ENCODE results near the gene RGS13.

Gene RGS13

GRCh38 chr1:192635939-192636338 is at the start of gene RGS13:
RGS13 (plus strand) TSS chr1:192636147; CDS start chr1:192644335, 8,188 bp downstream.
- no peaks in the 10 kb centered on the region for H3K9me3 ChIP-seq (ENCODE audit: control insufficient read depth in 1 of 2, low read length in 2 of 2)
- H3K27me3 ChIP-seq (ENCODE audit: control insufficient read depth in 1 of 2, insufficient read depth in 2 of 2, low read length in 2 of 2), result no peaks in the 10 kb centered on the region
- H3K9ac ChIP-seq (ENCODE audit: low read depth in 1 of 2, low read length in 2 of 2), result no peak within 1 kb of the TSS
- H3K36me3 ChIP-seq (ENCODE audit: control insufficient read depth in 1 of 2, insufficient read depth in 2 of 2, low read length in 2 of 2), result no peaks in the 10 kb centered on the region
- peaks cover 0 to 7% of the 10 kb centered on the region in 2 donors for H3K4me1 ChIP-seq (ENCODE audit: control insufficient read depth in 1 of 2, insufficient read depth in 2 of 2, low read length in 2 of 2)
- no peak within 1 kb of the TSS for H3K4me3 ChIP-seq (ENCODE audit: low read depth in 1 of 2, low read length in 2 of 2)
- H3K27ac ChIP-seq (ENCODE audit: low read depth, low read length), result no peak within 1 kb of the TSS

- Histone ChIP-seq H3K9ac (ENCODE audit: low read depth in 1 of 2, low read length in 2 of 2) (no peak overlapping the region), H3K27me3 (ENCODE audit: control insufficient read depth in 1 of 2, insufficient read depth in 2 of 2, low read length in 2 of 2) (no peaks in the 10 kb centered on the region), H3K4me1 (ENCODE audit: control insufficient read depth in 1 of 2, insufficient read depth in 2 of 2, low read length in 2 of 2) (peaks cover 0 to 12% of the 10 kb centered on the region in 2 donors), H3K9me3 (ENCODE audit: control insufficient read depth in 1 of 2, low read length in 2 of 2) (no peaks in the 10 kb centered on the region), H3K27ac (ENCODE audit: low read depth, low read length) (no peak overlapping the region), H3K4me3 (ENCODE audit: low read depth in 1 of 2, low read length in 2 of 2) (no peak overlapping the region), H3K36me3 (ENCODE audit: control insufficient read depth in 1 of 2, insufficient read depth in 2 of 2, low read length in 2 of 2) (no peaks in the 10 kb centered on the region)
Measured at GRCh38 chr1:192587386-192588266, 48.3 kb upstream of the RGS13 start.

- Histone ChIP-seq H3K9ac (ENCODE audit: low read depth in 1 of 2, low read length in 2 of 2) (no peak overlapping the region), H3K36me3 (ENCODE audit: control insufficient read depth in 1 of 2, insufficient read depth in 2 of 2, low read length in 2 of 2) (no peaks in the 10 kb centered on the region), H3K27me3 (ENCODE audit: control insufficient read depth in 1 of 2, insufficient read depth in 2 of 2, low read length in 2 of 2) (no peaks in the 10 kb centered on the region), H3K27ac (ENCODE audit: low read depth, low read length) (no peak overlapping the region), H3K4me3 (ENCODE audit: low read depth in 1 of 2, low read length in 2 of 2) (no peak overlapping the region), H3K9me3 (ENCODE audit: control insufficient read depth in 1 of 2, low read length in 2 of 2) (no peaks in the 10 kb centered on the region), H3K4me1 (ENCODE audit: control insufficient read depth in 1 of 2, insufficient read depth in 2 of 2, low read length in 2 of 2) (peaks cover 0 to 12% of the 10 kb centered on the region in 2 donors)
Measured at GRCh38 chr1:192588546-192588945, 47.4 kb upstream of the RGS13 start.

- Histone ChIP-seq H3K9me3 (ENCODE audit: control insufficient read depth in 1 of 2, low read length in 2 of 2) (no peaks in the 10 kb centered on the region), H3K36me3 (ENCODE audit: control insufficient read depth in 1 of 2, insufficient read depth in 2 of 2, low read length in 2 of 2) (no peaks in the 10 kb centered on the region), H3K4me1 (ENCODE audit: control insufficient read depth in 1 of 2, insufficient read depth in 2 of 2, low read length in 2 of 2) (peaks cover 0 to 12% of the 10 kb centered on the region in 2 donors), H3K27me3 (ENCODE audit: control insufficient read depth in 1 of 2, insufficient read depth in 2 of 2, low read length in 2 of 2) (no peaks in the 10 kb centered on the region), H3K9ac (ENCODE audit: low read depth in 1 of 2, low read length in 2 of 2) (no peak overlapping the region), H3K4me3 (ENCODE audit: low read depth in 1 of 2, low read length in 2 of 2) (no peak overlapping the region), H3K27ac (ENCODE audit: low read depth, low read length) (no peak overlapping the region)
Measured at GRCh38 chr1:192589813-192590212, 46.1 kb upstream of the RGS13 start.

GRCh38 chr1:192592517-192592916 is 43.4 kb upstream of the RGS13 start:
- Histone ChIP-seq H3K36me3 (ENCODE audit: control insufficient read depth in 1 of 2, insufficient read depth in 2 of 2, low read length in 2 of 2) (no peaks in the 10 kb centered on the region), H3K27ac (ENCODE audit: low read depth, low read length) (no peak overlapping the region), H3K4me3 (ENCODE audit: low read depth in 1 of 2, low read length in 2 of 2) (no peak overlapping the region), H3K4me1 (ENCODE audit: control insufficient read depth in 1 of 2, insufficient read depth in 2 of 2, low read length in 2 of 2) (peaks cover 0 to 10% of the 10 kb centered on the region in 2 donors), H3K9me3 (ENCODE audit: control insufficient read depth in 1 of 2, low read length in 2 of 2) (no peaks in the 10 kb centered on the region), H3K9ac (ENCODE audit: low read depth in 1 of 2, low read length in 2 of 2) (no peak overlapping the region), H3K27me3 (ENCODE audit: control insufficient read depth in 1 of 2, insufficient read depth in 2 of 2, low read length in 2 of 2) (no peaks in the 10 kb centered on the region)

GRCh38 chr1:192592981-192593708 is 42.8 kb upstream of the RGS13 start:
- Histone ChIP-seq H3K27me3 (ENCODE audit: control insufficient read depth in 1 of 2, insufficient read depth in 2 of 2, low read length in 2 of 2) (no peaks in the 10 kb centered on the region), H3K27ac (ENCODE audit: low read depth, low read length) (no peak overlapping the region), H3K9me3 (ENCODE audit: control insufficient read depth in 1 of 2, low read length in 2 of 2) (no peaks in the 10 kb centered on the region), H3K9ac (ENCODE audit: low read depth in 1 of 2, low read length in 2 of 2) (no peak overlapping the region), H3K4me1 (ENCODE audit: control insufficient read depth in 1 of 2, insufficient read depth in 2 of 2, low read length in 2 of 2) (peaks cover 0 to 4% of the 10 kb centered on the region in 2 donors), H3K36me3 (ENCODE audit: control insufficient read depth in 1 of 2, insufficient read depth in 2 of 2, low read length in 2 of 2) (no peaks in the 10 kb centered on the region), H3K4me3 (ENCODE audit: low read depth in 1 of 2, low read length in 2 of 2) (no peak overlapping the region)

- Histone ChIP-seq H3K9ac (ENCODE audit: low read depth in 1 of 2, low read length in 2 of 2) (no peak overlapping the region), H3K4me1 (ENCODE audit: control insufficient read depth in 1 of 2, insufficient read depth in 2 of 2, low read length in 2 of 2) (no peaks in the 10 kb centered on the region), H3K27me3 (ENCODE audit: control insufficient read depth in 1 of 2, insufficient read depth in 2 of 2, low read length in 2 of 2) (no peaks in the 10 kb centered on the region), H3K4me3 (ENCODE audit: low read depth in 1 of 2, low read length in 2 of 2) (no peak overlapping the region), H3K27ac (ENCODE audit: low read depth, low read length) (no peak overlapping the region), H3K36me3 (ENCODE audit: control insufficient read depth in 1 of 2, insufficient read depth in 2 of 2, low read length in 2 of 2) (no peaks in the 10 kb centered on the region), H3K9me3 (ENCODE audit: control insufficient read depth in 1 of 2, low read length in 2 of 2) (no peaks in the 10 kb centered on the region)
Measured at GRCh38 chr1:192595299-192595698, 40.6 kb upstream of the RGS13 start.

- no peak overlapping the region for H3K9ac ChIP-seq (ENCODE audit: low read depth in 1 of 2, low read length in 2 of 2)
- H3K4me3 ChIP-seq (ENCODE audit: low read depth in 1 of 2, low read length in 2 of 2), result no peak overlapping the region
- no peaks in the 10 kb centered on the region for H3K4me1 ChIP-seq (ENCODE audit: control insufficient read depth in 1 of 2, insufficient read depth in 2 of 2, low read length in 2 of 2)
- no peaks in the 10 kb centered on the region for H3K27me3 ChIP-seq (ENCODE audit: control insufficient read depth in 1 of 2, insufficient read depth in 2 of 2, low read length in 2 of 2)
- H3K36me3 ChIP-seq (ENCODE audit: control insufficient read depth in 1 of 2, insufficient read depth in 2 of 2, low read length in 2 of 2), result no peaks in the 10 kb centered on the region
- no peaks in the 10 kb centered on the region for H3K9me3 ChIP-seq (ENCODE audit: control insufficient read depth in 1 of 2, low read length in 2 of 2)
- H3K27ac ChIP-seq (ENCODE audit: low read depth, low read length), result no peak overlapping the region
Measured at GRCh38 chr1:192598589-192598988, 37.4 kb upstream of the RGS13 start.

- Histone ChIP-seq H3K9ac (ENCODE audit: low read depth in 1 of 2, low read length in 2 of 2) (no peak overlapping the region), H3K36me3 (ENCODE audit: control insufficient read depth in 1 of 2, insufficient read depth in 2 of 2, low read length in 2 of 2) (no peaks in the 10 kb centered on the region), H3K9me3 (ENCODE audit: control insufficient read depth in 1 of 2, low read length in 2 of 2) (no peaks in the 10 kb centered on the region), H3K27me3 (ENCODE audit: control insufficient read depth in 1 of 2, insufficient read depth in 2 of 2, low read length in 2 of 2) (no peaks in the 10 kb centered on the region), H3K4me3 (ENCODE audit: low read depth in 1 of 2, low read length in 2 of 2) (no peak overlapping the region), H3K27ac (ENCODE audit: low read depth, low read length) (no peak overlapping the region), H3K4me1 (ENCODE audit: control insufficient read depth in 1 of 2, insufficient read depth in 2 of 2, low read length in 2 of 2) (no peaks in the 10 kb centered on the region)
Measured at GRCh38 chr1:192600275-192600674, 35.7 kb upstream of the RGS13 start.

GRCh38 chr1:192601143-192601542 is 34.8 kb upstream of the RGS13 start:
- Histone ChIP-seq H3K9me3 (ENCODE audit: control insufficient read depth in 1 of 2, low read length in 2 of 2) (no peaks in the 10 kb centered on the region), H3K27me3 (ENCODE audit: control insufficient read depth in 1 of 2, insufficient read depth in 2 of 2, low read length in 2 of 2) (no peaks in the 10 kb centered on the region), H3K9ac (ENCODE audit: low read depth in 1 of 2, low read length in 2 of 2) (no peak overlapping the region), H3K4me1 (ENCODE audit: control insufficient read depth in 1 of 2, insufficient read depth in 2 of 2, low read length in 2 of 2) (no peaks in the 10 kb centered on the region), H3K4me3 (ENCODE audit: low read depth in 1 of 2, low read length in 2 of 2) (no peak overlapping the region), H3K36me3 (ENCODE audit: control insufficient read depth in 1 of 2, insufficient read depth in 2 of 2, low read length in 2 of 2) (no peaks in the 10 kb centered on the region), H3K27ac (ENCODE audit: low read depth, low read length) (no peak overlapping the region)

All from duodenal mucosa (tissue), 2 donors.